Stomach (tissue), 9 donors: ENCODE results near the gene SFXN4. TPM values are rescaled to one million over a fixed set of nuclear protein-coding genes. Genes with fewer than 3 reads are reported as not detected.
A peak's percentile ranks its signal among the peaks of the same experiment; 100 is the strongest.
"Not testable (repeated sequence)": the region's sequence is repeated elsewhere in the genome, so short reads cannot be mapped to it uniquely, and the experiment has no call there.

Experiments used
- DNase-seq, 2 donors: peaks; one replicate each; pipeline versions ENCODE4 v3.0.0 to v3.0.0-alpha.2; 2013 to 2019
- H3K27ac ChIP-seq, 5 donors: fragments of 200-600 bp in 4 of 5; sonication (generic) in 4 of 5; one replicate each; pipeline ENCODE4 v1.5.1; 2013 to 2019; ENCODE audit warnings: mild to moderate bottlenecking in 1 of 5, moderate library complexity in 1 of 5
- H3K27me3 ChIP-seq, 3 donors: fragments of 200-600 bp; sonication (generic); one replicate each; pipeline ENCODE4 v1.5.1; 2017 to 2019; ENCODE audit warnings: mixed run types in 1 of 3
- H3K36me3 ChIP-seq, 4 donors: fragments of 200-600 bp; sonication (generic); 1 replicate in 3 of 4; 2 replicates in 1 of 4; pipeline ENCODE4 v1.5.1; 2016 to 2019
- H3K4me1 ChIP-seq, 4 donors: fragments of 200-600 bp; sonication (generic); one replicate each; pipeline ENCODE4 v1.5.1; 2016 to 2019
- H3K4me3 ChIP-seq, 4 donors: fragments of 200-600 bp; sonication (generic) in 3 of 4; one replicate each; pipeline ENCODE4 v1.5.1; 2016 to 2019; ENCODE audit warnings: mild to moderate bottlenecking in 1 of 4
- H3K9me3 ChIP-seq, 4 donors: fragments of 200-600 bp; sonication (generic); one replicate each; pipeline ENCODE4 v1.5.1; 2016 to 2019
- CTCF ChIP-seq, 7 experiments: fragments of 450-650 bp in 4 of 7; fragments of 200-600 bp in 3 of 7; sonication (generic) in 3 of 7; IDR thresholded peaks; one replicate each; pipeline ENCODE4 v1.5.1; 2016 to 2019; ENCODE audit warnings: antibody characterized with exemption in 7 of 7, control low read depth in 2 of 7, mild to moderate bottlenecking in 1 of 7
- EP300 ChIP-seq: sonication (generic); formaldehyde crosslinking; IDR thresholded peaks from one replicate; pipeline ENCODE4 v1.6.1; 2017; ENCODE audit warnings: antibody characterized with exemption
- POLR2A ChIP-seq, 4 donors: fragments of 450-650 bp; IDR thresholded peaks; one replicate each; pipeline ENCODE4 v1.6.1; 2016; ENCODE audit warnings: antibody characterized with exemption in 4 of 4, control low read depth in 2 of 4, mild to moderate bottlenecking in 1 of 4, moderate library complexity in 1 of 4
- POLR2AphosphoS5 ChIP-seq, 3 donors: sonication (generic); formaldehyde crosslinking; IDR thresholded peaks; one replicate each; pipeline ENCODE4 v1.6.1; 2016; ENCODE audit warnings: antibody characterized with exemption in 3 of 3
- WGBS, 5 donors: extraction: QIAGEN DNeasy Blood & Tissue Kit in 3 of 5; methylation state at CpG; one replicate each; pipeline versions ENCODE4 v1.1.5 to v1.1.7; 2013 to 2018; 5-methylcytosine and 5-hydroxymethylcytosine counted together
- intact Hi-C: fragments of 100-400 bp; cut with DNase I; formaldehyde crosslinking; loops from one replicate; pipeline ENCODE4 v1.15.1; 2023; ENCODE audit warnings: low total_unique reads
- polyA plus RNA-seq, 3 donors: library from polyadenylated mRNA; stranded (reverse); fragments of 200-250 nt; gene quantifications; one replicate each; pipeline ENCODE4 v1.2.3, GENCODE V29; 2013
- total RNA-seq, 5 donors: library from RNA; depleted of rRNA; stranded (reverse); fragments of >200 nt; gene quantifications; one replicate each; pipeline versions ENCODE4 v1.1.0 to v1.2.3, GENCODE V29; 2014 to 2016
- donor health status: healthy with polysubstance abuse.
- donor health status: Bipolar disorder and iron deficiency.
- donor health status: healthy.

Gene SFXN4
- total and polyA plus RNA-seq, 8 donors, result 2.7 to 72.7 (median 24.8) TPM

GRCh38 chr10:119138346-119139306 lies 26.9 kb downstream of the SFXN4 start:
- H3K27me3 ChIP-seq, result no peaks in the 10 kb centered on the region
- no peak for TF ChIP-seq EP300
- TF ChIP-seq CTCF (IDR thresholded peaks at IDR 0.05), result no peak
- TF ChIP-seq POLR2A (IDR thresholded peaks at IDR 0.05), result no peak
- no peak for TF ChIP-seq POLR2AphosphoS5 (IDR thresholded peaks at IDR 0.05)
- H3K9me3 ChIP-seq, result no peaks in the 10 kb centered on the region
- DNase-seq, result no peak
- no peak overlapping the region for H3K27ac ChIP-seq
- H3K36me3 ChIP-seq, result peaks cover 0 to 53% (median 46%) of the 10 kb centered on the region in 4 donors
- H3K4me1 ChIP-seq, result peaks cover 0 to 12% (median 4%) of the 10 kb centered on the region in 4 donors
- no peak overlapping the region for H3K4me3 ChIP-seq
- 90 to 97% (median 92%) methylated on average over 16 of the region's 16 CpGs for WGBS, 5 donors
- intact Hi-C loops, result no loop called here

GRCh38 chr10:119137878-119138277 lies 27.6 kb downstream of the SFXN4 start:
- DNase-seq, H3K27me3 ChIP-seq, H3K9me3 ChIP-seq, H3K4me3 ChIP-seq, H3K27ac ChIP-seq, intact Hi-C loops: not testable (repeated sequence)
- peaks cover 0 to 15% (median 4%) of the 10 kb centered on the region in 4 donors for H3K4me1 ChIP-seq
- WGBS, 5 donors, result 71 to 83% (median 80%) methylated on average over 8 of the region's 8 CpGs
- peaks cover 6 to 53% (median 47%) of the 10 kb centered on the region in 4 donors for H3K36me3 ChIP-seq

GRCh38 chr10:119136084-119136483 lies 29.4 kb downstream of the SFXN4 start:
- Histone ChIP-seq H3K36me3 (peaks cover 7 to 58% (median 54%) of the 10 kb centered on the region in 4 donors), H3K9me3 (no peaks in the 10 kb centered on the region), H3K4me3 (no peak overlapping the region), H3K27ac (peak overlapping the region in 2 of 5 donors; percentile 61 to 69), H3K4me1 (peaks cover 0 to 32% (median 11%) of the 10 kb centered on the region in 4 donors), H3K27me3 (no peaks in the 10 kb centered on the region)
- DNase-seq, result no peak
- 79 to 91% (median 83%) methylated on average over 7 of the region's 7 CpGs for WGBS, 5 donors
- TF ChIP-seq EP300 (no peak), POLR2AphosphoS5 (IDR thresholded peaks at IDR 0.05) (no peak), POLR2A (IDR thresholded peaks at IDR 0.05) (no peak), CTCF (IDR thresholded peaks at IDR 0.05) (no peak)
- intact Hi-C loops, result no loop called here

GRCh38 chr10:119135513-119135881 lies 30.0 kb downstream of the SFXN4 start:
- DNase-seq, result no peak
- Histone ChIP-seq H3K9me3 (no peaks in the 10 kb centered on the region), H3K4me1 (peaks cover 0 to 38% (median 14%) of the 10 kb centered on the region in 4 donors), H3K36me3 (peaks cover 10 to 58% (median 52%) of the 10 kb centered on the region in 4 donors), H3K4me3 (no peak overlapping the region), H3K27ac (peak overlapping the region in 2 of 5 donors; percentile 61 to 69), H3K27me3 (no peaks in the 10 kb centered on the region)
- intact Hi-C loops, result no loop called here
- TF ChIP-seq POLR2A (IDR thresholded peaks at IDR 0.05) (no peak), EP300 (no peak), CTCF (IDR thresholded peaks at IDR 0.05) (no peak), POLR2AphosphoS5 (IDR thresholded peaks at IDR 0.05) (no peak)
- 52 to 80% (median 59%) methylated on average over 4 of the region's 4 CpGs for WGBS, 5 donors
